Prostate gland (tissue), 2 donors: ENCODE data around the gene SIDT2. TPM values are rescaled to one million over a fixed set of nuclear protein-coding genes. Genes with fewer than 3 reads are reported as not detected.

ENCODE experiments used
- DNase-seq: peaks from one replicate; pipeline ENCODE4 v3.0.0-alpha.2; 2019; ENCODE audit warnings: low spot score
- H3K27ac ChIP-seq, 2 donors: fragments of 200-600 bp; sonication (generic); 2 replicates each; pipeline ENCODE4 v1.5.1; 2017 to 2019
- H3K27me3 ChIP-seq: fragments of 200-600 bp; sonication (generic); replicated peaks from 2 replicates; pipeline ENCODE4 v1.5.1; 2019; ENCODE audit not compliant: insufficient read depth
- H3K36me3 ChIP-seq, 2 donors: fragments of 200-600 bp; sonication (generic); 1 replicate in 1 of 2; 2 replicates in 1 of 2; pipeline versions ENCODE4 v1.5.1 to v1.8.1; 2017 to 2019
- H3K4me1 ChIP-seq: fragments of 200-600 bp; sonication (generic); replicated peaks from 2 replicates; pipeline ENCODE4 v1.5.1; 2019
- H3K4me3 ChIP-seq, 2 donors: fragments of 200-600 bp; sonication (generic); 2 replicates each; pipeline ENCODE4 v1.5.1; 2017 to 2019
- H3K9me3 ChIP-seq: fragments of 200-600 bp; sonication (generic); 2 replicates; pipeline ENCODE4 v1.5.1; 2017
- CTCF ChIP-seq, 4 experiments: fragments of 200-600 bp in 2 of 4; fragments of 450-650 bp in 2 of 4; sonication (generic) in 2 of 4; IDR thresholded peaks; 1 replicate in 3 of 4; 2 replicates in 1 of 4; pipeline ENCODE4 v1.5.1; 2016 to 2019; ENCODE audit warnings: antibody characterized with exemption in 4 of 4, mild to moderate bottlenecking in 2 of 4, moderate library complexity in 2 of 4
- POLR2A ChIP-seq: fragments of 450-650 bp; IDR thresholded peaks from one replicate; pipeline ENCODE4 v1.6.1; 2016; ENCODE audit warnings: antibody characterized with exemption, mild to moderate bottlenecking
- POLR2AphosphoS5 ChIP-seq: sonication (generic); formaldehyde crosslinking; IDR thresholded peaks from one replicate; pipeline ENCODE4 v1.6.1; 2017; ENCODE audit warnings: antibody characterized with exemption
- WGBS: methylation state at CpG from one replicate; pipeline ENCODE4 v1.1.5; 2018; 5-methylcytosine and 5-hydroxymethylcytosine counted together
- intact Hi-C: fragments of 100-400 bp; cut with DNase I; formaldehyde crosslinking; loops from one replicate; pipeline ENCODE4 v1.14.2; 2022
- total RNA-seq, 2 donors: library from RNA; depleted of rRNA; stranded (reverse); fragments of >200 nt; gene quantifications; one replicate each; pipeline ENCODE4 v1.1.0, GENCODE V29; 2016

Gene SIDT2
- total RNA-seq, 2 donors from 2014 or later: 69.5 to 144 TPM

DNA sequence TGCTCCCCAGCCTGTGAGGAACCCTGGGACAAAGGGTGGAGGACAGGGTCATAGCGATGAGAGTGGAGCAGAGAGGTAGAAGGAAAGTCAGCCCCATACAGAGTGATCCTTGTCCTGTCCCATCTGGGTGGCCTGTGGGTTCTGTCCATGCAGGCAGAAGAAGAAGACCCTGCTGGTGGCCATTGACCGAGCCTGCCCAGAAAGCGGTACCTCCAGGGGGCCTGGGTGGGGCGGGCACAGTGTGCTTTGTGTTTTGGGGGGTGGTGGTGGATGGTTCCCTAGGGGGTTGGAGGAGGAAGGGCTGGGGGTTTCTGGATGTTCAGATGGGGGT is 7.9 kb downstream of the SIDT2 start:
- no peak for TF ChIP-seq POLR2A
- TF ChIP-seq POLR2AphosphoS5: no peak
- no peak for TF ChIP-seq CTCF (IDR thresholded peaks at IDR 0.05)

DNA sequence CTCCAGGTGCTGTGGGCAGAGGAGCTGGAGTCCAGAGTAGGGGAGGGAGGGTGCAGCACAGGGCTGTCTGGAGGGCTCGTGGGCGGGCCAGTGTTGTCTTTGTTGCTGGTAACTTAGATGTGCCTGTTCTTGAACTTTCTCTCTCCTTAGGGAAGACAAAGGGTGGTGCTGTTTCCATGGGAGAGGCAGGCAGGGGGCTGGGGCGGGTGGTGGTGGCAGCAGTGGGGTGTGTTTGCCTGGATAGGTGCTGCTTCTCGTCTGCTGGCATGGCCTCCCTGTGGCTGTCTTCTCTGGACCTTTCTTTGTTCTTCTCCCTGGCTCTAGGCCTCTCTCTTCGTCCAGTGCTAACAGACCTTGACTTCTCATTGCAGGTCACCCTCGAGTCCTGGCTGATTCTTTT is 8.5 kb downstream of the SIDT2 start:
- Histone ChIP-seq H3K36me3 (peaks cover 14 to 29% of the 10 kb centered on the region in 2 donors), H3K27ac (peak overlapping the region in 1 of 2 donors; percentile 98), H3K4me3 (no peak overlapping the region), H3K9me3 (no peaks in the 10 kb centered on the region), H3K27me3 (no peaks in the 10 kb centered on the region), H3K4me1 (peaks cover 5% of the 10 kb centered on the region)
- intact Hi-C loops: no loop called here
- 62% methylated on average over 6 of the region's 6 CpGs for WGBS
- DNase-seq: no peak
- TF ChIP-seq CTCF (IDR thresholded peaks at IDR 0.05): no peak
- no peak for TF ChIP-seq POLR2AphosphoS5
- TF ChIP-seq POLR2A: no peak

More for the DNA sequence above, 7.9 kb downstream of the SIDT2 start:
- H3K27me3 ChIP-seq: no peaks in the 10 kb centered on the region
- DNase-seq: no peak
- WGBS: 92% methylated on average over 4 of the region's 4 CpGs
- peak overlapping the region in 1 of 2 donors; percentile 98 for H3K27ac ChIP-seq
- intact Hi-C loops: no loop called here
- H3K4me3 ChIP-seq: no peak overlapping the region
- peaks cover 12 to 27% of the 10 kb centered on the region in 2 donors for H3K36me3 ChIP-seq
- H3K4me1 ChIP-seq: peaks cover 9% of the 10 kb centered on the region
- no peaks in the 10 kb centered on the region for H3K9me3 ChIP-seq

GRCh38 chr11:117187428-117187798 is 8.9 kb downstream of the SIDT2 start:
- 90% methylated on average over 13 of the region's 13 CpGs for WGBS
- intact Hi-C loops: no loop called here
- H3K4me3 ChIP-seq: no peak overlapping the region

GRCh38 chr11:117187799-117188481 is 9.4 kb downstream of the SIDT2 start:
- Histone ChIP-seq H3K27me3 (no peaks in the 10 kb centered on the region), H3K36me3 (peaks cover 18 to 38% of the 10 kb centered on the region in 2 donors), H3K9me3 (no peaks in the 10 kb centered on the region), H3K4me1 (peaks cover 5% of the 10 kb centered on the region), H3K4me3 (no peak overlapping the region), H3K27ac (peak overlapping the region in 1 of 2 donors; percentile 98)
- no peak for DNase-seq
- no peak for TF ChIP-seq POLR2A
- no peak for TF ChIP-seq CTCF (IDR thresholded peaks at IDR 0.05)
- TF ChIP-seq POLR2AphosphoS5: no peak
- WGBS: 87% methylated on average over 16 of the region's 16 CpGs
- intact Hi-C loops: no loop called here

More at GRCh38 chr11:117187428-117187798, 8.9 kb downstream of the SIDT2 start:
- no peak for DNase-seq
- Histone ChIP-seq H3K4me1 (peaks cover 5% of the 10 kb centered on the region), H3K27ac (peak overlapping the region in 1 of 2 donors; percentile 98), H3K9me3 (no peaks in the 10 kb centered on the region), H3K27me3 (no peaks in the 10 kb centered on the region), H3K36me3 (peaks cover 18 to 33% of the 10 kb centered on the region in 2 donors)
- TF ChIP-seq POLR2AphosphoS5 (no peak), CTCF (IDR thresholded peaks at IDR 0.05) (no peak)

- intact Hi-C loops: no loop called here
- no peaks in the 10 kb centered on the region for H3K27me3 ChIP-seq
- peaks cover 5% of the 10 kb centered on the region for H3K4me1 ChIP-seq
- DNase-seq: no peak
- no peak overlapping the region for H3K4me3 ChIP-seq
- 87% methylated on average over 20 of the region's 20 CpGs for WGBS
- TF ChIP-seq POLR2AphosphoS5 (no peak), POLR2A (no peak), CTCF (IDR thresholded peaks at IDR 0.05) (no peak)
- H3K27ac ChIP-seq: no peak overlapping the region
- H3K36me3 ChIP-seq: peaks cover 18 to 46% of the 10 kb centered on the region in 2 donors
- no peaks in the 10 kb centered on the region for H3K9me3 ChIP-seq
Observed at GRCh38 chr11:117188620-117189081, 10.1 kb downstream of the SIDT2 start.
